ENCODE results near the gene IMPDH1. TPM values are rescaled to one million over a fixed set of nuclear protein-coding genes. Genes with fewer than 3 reads are reported as not detected.

IMPDH1 gene
- total and polyA plus RNA-seq, 10 of the 15 experiments (the other 5 are each of a cell fraction or from before 2014, with no cell fraction given) = 0.50 to 61.3 (median 41.8) TPM

GRCh38 chr7:128379900-128380479, 29.8 kb downstream of the IMPDH1 start (continued):
- TF ChIP-seq E4F1 (IDR thresholded peaks at IDR 0.05; ENCODE audit: borderline replicate concordance, partially characterized antibody) = no peak

- no TSS peak for BruUV-seq (replicated peaks)
- ATAC-seq = no peak
- H3K27ac ChIP-seq (ENCODE audit: control insufficient read depth, insufficient read depth) = no peak overlapping the region
- no peak overlapping the region for H3K9ac ChIP-seq (ENCODE audit: control insufficient read depth, insufficient read depth, low read length)
- DNase-seq (ENCODE audit: low read depth, low spot score) = no peak
- H3K4me2 ChIP-seq (ENCODE audit: control insufficient read depth, insufficient read depth) = no peak overlapping the region
- CTCF ChIA-PET = interaction anchor here (1.0 to 4.5 kb wide), 3 partner anchors 9 to 81 kb away, joined by 3 to 31 read pairs (median 3); no protein-coding TSS in a partner anchor
- RAD21 ChIA-PET (ENCODE audit: unreplicated experiment) = no interaction called here
- no peak for FAIRE-seq
- 9% methylated on average over 2 of the region's 2 CpGs for WGBS (ENCODE audit: insufficient coverage, insufficient replicate concordance, low lambda C conversion rate, missing lambda C conversion rate)
- no peak overlapping the region for H3K4me3 ChIP-seq
- intact Hi-C loops (cut with micrococcal nuclease; ENCODE audit: unreplicated experiment) (no loop called here), in situ Hi-C loops (cut with MboI) (no loop called here)
- no peaks in the 10 kb centered on the region for H4K20me1 ChIP-seq (ENCODE audit: control insufficient read depth, insufficient read depth)
- no peaks in the 10 kb centered on the region for H3K36me3 ChIP-seq (ENCODE audit: control insufficient read depth in 2 of 2, insufficient read depth in 2 of 2, low read length in 1 of 2)
- POLR2A ChIA-PET = interaction anchor here (0.6 kb wide), 1 partner anchor 15 kb away, joined by 3 read pairs; no protein-coding TSS in a partner anchor
- H3K9me3 ChIP-seq (replicated peaks; ENCODE audit: control insufficient read depth, insufficient read depth, low read length) = no peaks in the 10 kb centered on the region
- SMC1A ChIA-PET (ENCODE audit: uncharacterized antibody, unreplicated experiment) = no interaction called here
- no peak overlapping the region for H2AFZ ChIP-seq (ENCODE audit: control insufficient read depth, low read depth, low read length)
- no peaks in the 10 kb centered on the region for H3K79me2 ChIP-seq (ENCODE audit: control insufficient read depth, insufficient read depth, low read length)
- TF ChIP-seq TCF3 (IDR thresholded peaks at IDR 0.05; ENCODE audit: borderline replicate concordance, insufficient read depth, low read depth, low read length) (no peak), BHLHE40 (IDR thresholded peaks at IDR 0.05; ENCODE audit: borderline replicate concordance in 1 of 2, low read depth in 2 of 2, low read length in 1 of 2) (no peak), POLR2A (IDR thresholded peaks at IDR 0.05; ENCODE audit: low read depth, low read length) (no peak), ZNF207 (IDR thresholded peaks at IDR 0.05; ENCODE audit: borderline replicate concordance) (no peak), REST (IDR thresholded peaks at IDR 0.05; ENCODE audit: low read depth, low read length) (no peak)
- H3K4me1 ChIP-seq (ENCODE audit: control insufficient read depth, insufficient read depth, low read length) = no peaks in the 10 kb centered on the region
- H3K27me3 ChIP-seq (replicated peaks in 1 of 2; ENCODE audit: control insufficient read depth in 2 of 2, insufficient read depth in 2 of 2, low read length in 1 of 2) = no peaks in the 10 kb centered on the region
Measured at GRCh38 chr7:128378637-128379036, 31.1 kb downstream of the IMPDH1 start.

Measured in GM12878 (cell line).